ENCODE results near the gene CDK5.

- no peak for TF ChIP-seq NBN (IDR thresholded peaks at IDR 0.05)
- no peak for TF ChIP-seq MAX (IDR thresholded peaks at IDR 0.05; ENCODE audit: low read depth, low read length)
- TF ChIP-seq YY1 (IDR thresholded peaks at IDR 0.05; ENCODE audit: low read depth, low read length), result no peak
- TF ChIP-seq, protein P1, sequence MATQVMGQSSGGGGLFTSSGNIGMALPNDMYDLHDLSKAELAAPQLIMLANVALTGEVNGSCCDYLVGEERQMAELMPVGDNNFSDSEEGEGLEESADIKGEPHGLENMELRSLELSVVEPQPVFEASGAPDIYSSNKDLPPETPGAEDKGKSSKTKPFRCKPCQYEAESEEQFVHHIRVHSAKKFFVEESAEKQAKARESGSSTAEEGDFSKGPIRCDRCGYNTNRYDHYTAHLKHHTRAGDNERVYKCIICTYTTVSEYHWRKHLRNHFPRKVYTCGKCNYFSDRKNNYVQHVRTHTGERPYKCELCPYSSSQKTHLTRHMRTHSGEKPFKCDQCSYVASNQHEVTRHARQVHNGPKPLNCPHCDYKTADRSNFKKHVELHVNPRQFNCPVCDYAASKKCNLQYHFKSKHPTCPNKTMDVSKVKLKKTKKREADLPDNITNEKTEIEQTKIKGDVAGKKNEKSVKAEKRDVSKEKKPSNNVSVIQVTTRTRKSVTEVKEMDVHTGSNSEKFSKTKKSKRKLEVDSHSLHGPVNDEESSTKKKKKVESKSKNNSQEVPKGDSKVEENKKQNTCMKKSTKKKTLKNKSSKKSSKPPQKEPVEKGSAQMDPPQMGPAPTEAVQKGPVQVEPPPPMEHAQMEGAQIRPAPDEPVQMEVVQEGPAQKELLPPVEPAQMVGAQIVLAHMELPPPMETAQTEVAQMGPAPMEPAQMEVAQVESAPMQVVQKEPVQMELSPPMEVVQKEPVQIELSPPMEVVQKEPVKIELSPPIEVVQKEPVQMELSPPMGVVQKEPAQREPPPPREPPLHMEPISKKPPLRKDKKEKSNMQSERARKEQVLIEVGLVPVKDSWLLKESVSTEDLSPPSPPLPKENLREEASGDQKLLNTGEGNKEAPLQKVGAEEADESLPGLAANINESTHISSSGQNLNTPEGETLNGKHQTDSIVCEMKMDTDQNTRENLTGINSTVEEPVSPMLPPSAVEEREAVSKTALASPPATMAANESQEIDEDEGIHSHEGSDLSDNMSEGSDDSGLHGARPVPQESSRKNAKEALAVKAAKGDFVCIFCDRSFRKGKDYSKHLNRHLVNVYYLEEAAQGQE (IDR thresholded peaks at IDR 0.05; ENCODE audit: low read depth, low read length), result no peak
- no peak for TF ChIP-seq SRF (IDR thresholded peaks at IDR 0.05; ENCODE audit: low read depth in 2 of 2, low read length in 2 of 2)
These were observed 811 bp downstream of the CDK5 start for GRCh38 chr7:151056666-151057505.
